Right renal pelvis (tissue), 4 donors: ENCODE measurements around the gene CPA1. TPM values are rescaled to one million over a fixed set of nuclear protein-coding genes. Genes with fewer than 3 reads are reported as not detected.

ENCODE experiments used
- DNase-seq, 4 donors: peaks; one replicate each; pipeline ENCODE4 v3.0.0-alpha.2; 2013; ENCODE audit warnings: low read depth in 4 of 4, low spot score in 3 of 4, missing footprints in 1 of 4
- polyA plus RNA-seq, 4 donors: library from polyadenylated mRNA; unstranded; fragments of 120-200 nt; gene quantifications; one replicate each; pipeline ENCODE4 v1.2.1, GENCODE V29; 2013; ENCODE audit not compliant: insufficient read length in 4 of 4

Gene CPA1
- polyA plus RNA-seq, 4 donors, result 1.0 to 2.5 (median 2.1) TPM

DNA sequence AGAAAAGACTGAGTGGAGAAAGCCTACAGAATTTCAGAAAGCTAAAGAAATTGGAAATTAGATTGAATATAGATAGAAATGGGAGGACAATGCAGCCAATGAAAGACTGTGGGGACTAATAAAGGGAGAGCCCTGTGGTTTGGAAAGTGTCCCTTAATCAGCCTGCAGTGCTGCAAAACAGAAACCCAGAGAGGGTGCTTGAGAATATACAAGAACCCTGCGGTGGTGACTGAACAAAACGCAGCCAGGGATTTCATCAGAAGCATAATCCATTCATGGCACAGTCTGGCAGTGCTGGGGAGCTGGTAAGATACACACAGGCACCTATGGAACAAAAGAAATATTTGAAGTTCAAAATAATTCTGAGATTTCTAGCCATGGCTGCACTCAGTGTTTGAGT lies 41.4 kb downstream of the CPA1 start:
- DNase-seq, result no peak

DNA sequence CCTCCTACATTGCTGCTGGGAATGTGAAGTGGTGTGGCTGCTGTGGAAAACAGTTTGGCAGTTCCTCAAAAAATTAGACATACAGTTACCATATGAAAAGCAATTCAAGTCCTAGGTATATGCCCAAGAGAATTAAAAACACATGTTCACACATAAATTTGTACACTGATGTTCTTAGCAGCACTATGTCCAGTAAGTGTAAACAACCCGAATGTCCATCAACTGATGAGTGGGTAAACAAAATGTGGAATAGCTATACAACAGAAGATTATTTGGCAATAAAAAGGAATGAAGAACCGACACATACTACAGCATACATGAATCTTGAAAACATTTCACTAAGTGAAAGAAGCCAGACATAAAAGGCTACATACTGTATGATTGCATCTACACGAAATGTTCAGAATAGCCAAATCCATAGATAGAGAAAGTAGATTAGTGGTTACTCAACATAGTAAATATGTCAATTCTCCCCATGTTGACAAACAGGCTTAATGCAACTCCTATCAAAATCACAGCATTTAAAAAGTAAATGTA lies 43.3 kb downstream of the CPA1 start:
- DNase-seq, result no peak

DNA sequence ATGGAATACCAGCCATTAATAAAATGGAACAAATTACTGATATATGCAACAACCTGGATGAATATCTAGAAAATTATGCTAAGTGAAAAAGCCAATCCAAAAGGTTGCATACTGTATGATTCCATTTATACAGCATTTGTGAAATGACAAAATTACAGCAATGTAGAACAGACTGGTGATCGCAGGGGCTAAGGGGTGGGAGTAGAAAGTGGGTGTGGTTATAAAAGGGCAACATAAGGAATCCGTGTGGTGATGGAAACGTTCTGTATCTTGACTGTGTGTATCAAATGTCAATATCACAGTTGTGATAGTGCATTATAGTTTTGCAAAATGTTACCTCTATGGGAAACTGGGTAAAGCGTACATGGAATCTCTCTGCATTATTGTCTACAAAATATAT lies 45.5 kb downstream of the CPA1 start:
- DNase-seq, result no peak

DNA sequence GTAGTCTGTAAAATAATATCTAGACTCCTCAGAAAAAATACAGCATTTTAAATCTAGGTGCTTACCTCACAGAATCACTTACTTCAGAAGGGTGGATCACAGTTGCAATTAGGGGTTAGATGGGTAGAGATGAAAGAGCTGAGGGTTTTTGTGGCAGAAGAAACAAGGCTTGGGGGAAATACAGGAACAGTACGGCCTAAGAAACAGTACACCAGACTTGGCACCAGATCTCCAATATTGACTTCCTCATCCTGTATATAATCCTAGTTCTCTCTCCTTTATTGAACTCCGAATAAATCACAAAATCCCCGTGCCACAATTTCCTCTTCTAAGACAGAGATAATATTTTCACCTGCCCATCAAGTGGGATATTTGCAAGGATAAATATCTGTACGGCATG lies 46.3 kb downstream of the CPA1 start:
- DNase-seq, result no peak

DNA sequence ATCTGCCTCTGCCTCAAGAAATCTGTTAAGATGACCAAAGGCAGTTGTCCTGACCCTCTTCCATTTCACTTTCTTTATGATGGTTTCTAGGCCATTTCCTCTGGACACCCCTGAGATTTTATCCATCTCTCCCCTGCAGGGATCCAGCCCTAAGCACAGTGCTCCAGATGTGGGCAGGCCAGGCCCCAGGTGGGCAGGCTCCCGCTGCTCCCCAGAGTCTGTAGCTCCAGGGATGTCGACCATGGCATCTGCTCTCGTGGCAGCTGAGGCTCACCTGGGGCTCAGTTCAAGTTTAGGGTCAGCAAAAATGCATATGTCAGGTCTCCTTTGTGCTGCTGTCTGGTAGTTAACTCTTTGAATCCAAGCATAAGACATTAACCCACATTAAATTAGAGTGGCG lies 48.7 kb downstream of the CPA1 start:
- no peak for DNase-seq

DNA sequence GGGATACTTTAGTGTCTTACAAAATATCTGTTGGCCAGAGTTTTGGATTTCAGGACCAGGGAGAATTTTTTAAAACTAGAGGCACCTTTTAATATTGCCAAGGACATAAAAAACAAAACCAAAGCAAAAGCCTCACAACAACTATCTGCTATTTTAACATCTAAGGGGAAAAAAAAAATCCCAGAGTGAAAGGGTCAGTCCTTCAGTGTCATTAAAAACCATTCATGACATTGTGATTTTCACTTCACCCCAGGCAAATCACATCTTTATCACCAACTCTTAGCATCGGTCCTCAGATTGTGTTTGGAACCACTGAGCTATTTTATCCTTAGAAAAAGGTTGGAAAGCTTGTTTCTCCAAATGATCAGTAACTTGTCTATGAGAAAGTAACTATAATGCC lies 49.8 kb downstream of the CPA1 start:
- DNase-seq, result no peak

DNA sequence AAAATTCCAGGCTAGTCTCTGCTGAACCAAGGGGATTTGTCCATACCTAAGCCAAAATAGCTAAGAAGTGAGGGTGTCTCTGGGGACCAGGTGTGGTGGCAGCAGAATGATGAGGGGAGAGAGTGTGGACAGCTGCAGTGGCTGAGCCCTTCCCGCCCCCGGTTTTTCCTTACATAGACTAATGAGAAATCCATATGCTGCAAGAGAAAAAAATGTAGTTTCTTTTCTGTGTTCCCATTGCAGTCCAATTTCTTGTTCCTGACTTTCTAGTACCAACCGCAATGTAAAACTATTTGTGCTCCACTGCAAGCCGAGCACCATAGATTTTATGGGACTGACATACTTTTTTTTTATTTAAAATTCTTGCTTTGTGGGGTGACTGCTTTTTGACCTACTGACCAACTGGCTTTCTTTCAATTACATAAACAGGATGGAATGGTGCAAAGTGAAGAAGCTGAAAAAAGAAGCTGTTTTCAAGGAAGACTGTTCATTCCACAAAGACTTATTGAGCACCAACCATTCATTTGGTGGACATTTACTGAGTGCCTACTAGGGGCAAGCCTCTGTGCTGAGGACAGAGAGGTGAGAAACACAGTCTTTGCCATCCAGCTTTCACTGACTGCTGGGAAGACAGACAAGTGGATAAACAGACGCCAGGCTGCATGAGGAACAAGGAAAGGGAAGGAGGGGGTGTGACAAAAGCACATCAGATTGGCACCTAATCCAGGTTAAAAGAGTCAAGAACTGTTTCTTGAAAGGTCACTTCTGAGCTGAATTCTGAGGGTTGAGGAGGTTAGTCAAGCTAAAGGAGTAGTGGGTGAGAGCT lies 50.8 kb downstream of the CPA1 start:
- DNase-seq, result peak in 3 of 4 donors; percentile 47 to 60 (median 55)

DNA sequence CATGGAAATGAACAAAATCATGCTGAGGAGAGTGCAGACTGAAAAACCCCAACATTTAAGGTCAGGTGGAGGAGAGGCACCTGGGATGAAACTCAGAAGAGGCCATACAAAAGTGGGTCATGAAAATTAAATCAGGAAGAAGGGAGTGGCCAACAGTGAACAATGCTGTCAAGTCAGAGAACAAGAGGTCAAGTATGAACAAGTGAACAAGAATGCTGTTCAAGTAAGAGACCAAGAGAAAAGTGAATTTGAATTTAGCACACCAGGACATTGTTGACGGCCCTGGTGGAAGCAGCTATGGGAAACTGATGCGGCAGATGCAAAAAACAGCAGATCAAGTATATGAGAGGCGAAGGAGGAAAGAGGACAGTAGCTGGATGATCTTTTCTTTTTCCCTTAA lies 52.6 kb downstream of the CPA1 start:
- no peak for DNase-seq

DNA sequence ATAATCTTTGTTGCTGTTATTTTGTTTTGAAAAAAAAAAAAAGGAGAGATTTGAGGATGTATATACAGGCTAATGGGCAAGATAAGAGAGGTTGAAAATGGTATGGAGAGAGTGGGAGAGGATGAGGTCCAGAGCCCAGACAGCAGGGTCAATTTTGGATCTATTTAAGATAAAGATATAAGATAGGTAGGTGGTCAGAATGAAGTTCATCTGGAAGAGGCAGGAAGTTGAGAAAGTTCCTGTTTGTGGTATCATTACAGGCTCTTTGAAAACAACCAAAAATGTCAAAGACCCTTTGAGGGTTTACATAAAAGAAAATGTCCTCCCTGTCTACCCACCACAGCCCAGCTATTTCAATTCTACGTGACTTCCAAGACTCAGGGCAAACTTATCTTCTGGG lies 53.0 kb downstream of the CPA1 start:
- no peak for DNase-seq

DNA sequence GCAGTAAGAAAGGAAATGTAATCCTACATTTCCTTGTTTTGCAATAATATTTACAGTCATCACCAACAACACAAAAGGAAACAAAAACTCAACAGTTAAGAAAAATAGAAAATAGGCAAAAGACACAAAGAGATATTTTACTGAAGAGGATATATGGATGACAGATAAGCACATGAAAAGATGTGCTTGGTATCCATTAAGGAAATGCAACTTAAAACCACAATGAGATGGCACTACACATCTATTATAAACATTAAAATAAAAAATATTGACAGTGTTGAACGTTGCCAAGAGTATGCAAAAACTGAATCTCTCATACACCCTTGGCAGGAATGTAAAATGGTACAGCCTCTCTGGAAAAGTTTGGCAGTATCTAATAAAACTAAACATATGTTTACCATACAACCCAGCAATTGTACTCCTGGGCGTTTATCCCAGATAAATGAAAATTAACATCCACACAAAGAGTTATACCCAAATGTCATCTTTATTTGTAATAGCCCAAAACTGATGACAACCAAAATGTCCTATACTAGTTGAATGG lies 55.1 kb downstream of the CPA1 start:
- no peak for DNase-seq

DNA sequence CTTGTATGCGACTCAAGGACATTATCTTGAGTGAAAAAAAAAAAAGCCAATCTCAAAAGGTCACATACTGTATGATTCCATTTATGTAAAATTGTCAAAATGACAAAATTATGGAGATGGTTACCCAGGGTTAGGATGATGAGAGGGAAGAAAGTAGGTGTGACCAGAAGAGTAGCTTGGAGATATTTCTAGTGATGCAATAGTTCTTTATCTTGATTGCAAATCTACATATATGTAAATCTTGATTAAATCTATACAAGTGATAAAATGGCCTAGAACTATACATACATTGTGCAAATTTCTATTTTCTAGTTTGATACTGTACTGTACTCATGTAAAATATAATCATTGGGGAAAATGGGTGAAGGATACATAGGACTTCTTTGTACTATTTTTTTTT lies 56.0 kb downstream of the CPA1 start:
- no peak for DNase-seq

Other genes with a start within 250 kb of the CPA1 start
- 10 to 100 TPM; 23.2 to 29.6 (median 28.9) TPM for gene TMEM209, start 175.1 kb upstream of the CPA1 start, polyA plus RNA-seq
- gene SSMEM1, start 172.6 kb upstream of the CPA1 start, polyA plus RNA-seq, result under 1 TPM in 1 of 4 donors, not detected in 3; 0.08 TPM
- gene CPA2, start 113.6 kb upstream of the CPA1 start, polyA plus RNA-seq, result under 1 TPM; 0.34 to 0.49 (median 0.37) TPM
- gene CPA4, start 87.3 kb upstream of the CPA1 start, polyA plus RNA-seq, result under 1 TPM; 0.11 to 0.44 (median 0.22) TPM
- under 1 TPM in 2 of 4 donors, not detected in 2; 0.08 to 0.31 TPM for gene CPA5, start 35.7 kb upstream of the CPA1 start, polyA plus RNA-seq
- gene CEP41, start 60.5 kb downstream of the CPA1 start, polyA plus RNA-seq, result 10 to 100 TPM; 26.0 to 31.2 (median 28.4) TPM
- 100 to 1,000 TPM; 725 to 850 (median 775) TPM for gene MEST, start 111.6 kb downstream of the CPA1 start, polyA plus RNA-seq